ENCODE measurements around the gene ZMYND12.

ZMYND12 gene

GRCh38 chr1:42385283-42385682, 70.5 kb downstream of the ZMYND12 start:
- no peak for DNase-seq

DNA sequence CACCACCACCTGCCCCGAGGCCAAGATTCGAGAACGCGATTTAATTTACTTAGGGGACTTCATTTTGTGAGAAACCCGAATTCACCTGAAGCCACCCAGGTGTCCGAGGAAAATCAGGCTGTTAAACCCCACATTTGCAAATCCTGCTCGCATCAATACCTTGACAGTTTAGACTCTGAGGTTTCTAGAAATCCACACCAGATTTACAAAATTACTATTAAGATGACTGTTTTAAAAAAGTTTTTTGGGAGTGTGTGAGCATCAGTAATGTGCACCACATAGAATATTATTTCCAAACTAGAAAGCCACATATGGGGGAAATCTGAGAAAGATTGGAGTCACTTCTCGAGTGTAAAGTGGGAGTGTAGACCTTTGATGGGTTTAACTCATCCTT, 74.5 kb downstream of the ZMYND12 start:
- no peak for DNase-seq

- DNase-seq, result peak; percentile 22
Measured at GRCh38 chr1:42380586-42381279, 75.1 kb downstream of the ZMYND12 start, which contains the start of gene RIMKLA. RIMKLA (plus strand) TSS chr1:42380792; CDS start chr1:42380935, 143 bp downstream.
